ENCODE measurements around the gene APOC3.
A peak's percentile ranks its signal among the peaks of the same experiment; 100 is the strongest.
"Not testable (repeated sequence)": the region's sequence is repeated elsewhere in the genome, so short reads cannot be mapped to it uniquely, and the experiment has no call there.

The APOC3 gene

GRCh38 chr11:116832350-116833290, 2.9 kb downstream of the APOC3 start:
- DNase-seq: no peak

- no peak for DNase-seq
Observed at GRCh38 chr11:116833491-116833815, 3.7 kb downstream of the APOC3 start.

GRCh38 chr11:116833816-116834534, 4.3 kb downstream of the APOC3 start:
- DNase-seq: no peak

GRCh38 chr11:116834535-116835041, 4.9 kb downstream of the APOC3 start:
- DNase-seq: not testable (repeated sequence)

- DNase-seq: no peak
Observed at GRCh38 chr11:116835042-116835772, 5.5 kb downstream of the APOC3 start.

GRCh38 chr11:116835791-116836631, 6.3 kb downstream of the APOC3 start:
- peak; percentile 47 for DNase-seq

GRCh38 chr11:116836632-116836991, 6.9 kb downstream of the APOC3 start:
- no peak for DNase-seq

- DNase-seq: no peak
Observed at GRCh38 chr11:116837231-116838091, 7.8 kb downstream of the APOC3 start, which contains the start of gene APOA1. APOA1 (minus strand) TSS chr11:116837622; CDS start chr11:116837387, 235 bp downstream.

GRCh38 chr11:116838321-116839084, 8.8 kb downstream of the APOC3 start:
- no peak for DNase-seq

GRCh38 chr11:116840224-116840745, 10.6 kb downstream of the APOC3 start:
- no peak for DNase-seq

GRCh38 chr11:116840746-116841296, 11.1 kb downstream of the APOC3 start:
- DNase-seq: no peak

- DNase-seq: no peak
Observed at GRCh38 chr11:116842117-116842516, 12.4 kb downstream of the APOC3 start.

GRCh38 chr11:116842909-116843308, 13.2 kb downstream of the APOC3 start:
- DNase-seq: no peak

GRCh38 chr11:116843661-116844060, 14.0 kb downstream of the APOC3 start:
- DNase-seq: no peak

- DNase-seq: no peak
Observed at GRCh38 chr11:116844722-116845121, 15.0 kb downstream of the APOC3 start.

- no peak for DNase-seq
Observed at GRCh38 chr11:116847612-116848011, 17.9 kb downstream of the APOC3 start.

- DNase-seq: no peak
Observed at GRCh38 chr11:116849060-116849459, 19.4 kb downstream of the APOC3 start.

GRCh38 chr11:116849486-116849885, 19.8 kb downstream of the APOC3 start:
- DNase-seq: no peak

- no peak for DNase-seq
Observed at GRCh38 chr11:116851626-116852025, 21.9 kb downstream of the APOC3 start.
